Body of pancreas (tissue), 4 donors: Measurements from ENCODE around the gene MRPL40.

Experiments
- CTCF ChIP-seq, 7 experiments: fragments of 450-650 bp in 4 of 7; fragments of 200-600 bp in 3 of 7; sonication (generic) in 3 of 7; IDR thresholded peaks; one replicate each; pipeline ENCODE4 v1.5.1; 2016 to 2019; ENCODE audit warnings: antibody characterized with exemption in 7 of 7
- POLR2A ChIP-seq, 3 donors: fragments of 450-650 bp; IDR thresholded peaks; one replicate each; pipeline ENCODE4 v1.6.1; 2016; ENCODE audit warnings: antibody characterized with exemption in 3 of 3, mild to moderate bottlenecking in 2 of 3

- no peak for TF ChIP-seq CTCF (IDR thresholded peaks at IDR 0.05)
- no peak for TF ChIP-seq POLR2A (IDR thresholded peaks at IDR 0.05)
These were observed 27.7 kb upstream of the MRPL40 start for GRCh38 chr22:19404676-19405075.
